ENCODE measurements around the gene LMAN1L.

LMAN1L gene

GRCh38 chr15:74845581-74845980, 32.9 kb downstream of the LMAN1L start:
- Histone ChIP-seq H3K14ac (ENCODE audit: low read length in 2 of 2) (no peak overlapping the region), H2AK5ac (ENCODE audit: low read length, severe bottlenecking) (no peak overlapping the region), H3K4me3 (ENCODE audit: insufficient read depth in 1 of 2, low read depth in 1 of 2, low read length in 2 of 2) (no peak overlapping the region), H3K79me1 (replicated peaks; ENCODE audit: low read length, poor library complexity, severe bottlenecking) (peaks cover 10% of the 10 kb centered on the region), H3K9ac (ENCODE audit: low read length) (no peak overlapping the region), H2AFZ (ENCODE audit: low read depth, low read length) (no peak overlapping the region), H4K8ac (ENCODE audit: low read length) (no peak overlapping the region), H2BK12ac (ENCODE audit: low read length in 2 of 2) (no peak overlapping the region), H3K18ac (ENCODE audit: low read depth in 1 of 2, low read length in 2 of 2) (no peak overlapping the region), H2BK5ac (ENCODE audit: low read depth, low read length, poor library complexity, severe bottlenecking) (no peak overlapping the region), H3K36me3 (ENCODE audit: control insufficient read depth in 1 of 2, insufficient read depth in 2 of 2, low read depth in 1 of 2, low read length in 2 of 2) (peaks cover 53 to 67% of the 10 kb centered on the region in 2 experiments), H3K4me2 (ENCODE audit: low read length, poor library complexity, severe bottlenecking) (no peak overlapping the region), H3K27ac (ENCODE audit: low read length, poor library complexity, severe bottlenecking) (no peak overlapping the region), H3K9me3 (ENCODE audit: control insufficient read depth, low read length) (no peaks in the 10 kb centered on the region), H4K91ac (ENCODE audit: low read length) (no peak overlapping the region), H3K27me3 (ENCODE audit: control insufficient read depth in 1 of 2, insufficient read depth in 1 of 2, low read length in 2 of 2) (no peaks in the 10 kb centered on the region), H2BK120ac (ENCODE audit: low read depth, low read length) (no peak overlapping the region), H3K4ac (ENCODE audit: low read depth in 1 of 2, low read length in 2 of 2) (no peak overlapping the region), H3K23ac (ENCODE audit: low read length in 2 of 2) (no peak overlapping the region), H2BK15ac (ENCODE audit: low read depth, poor library complexity, severe bottlenecking) (no peak overlapping the region), H3K4me1 (ENCODE audit: control insufficient read depth, insufficient read depth, low read depth, low read length) (peaks cover 18% of the 10 kb centered on the region)
- WGBS: 100% methylated on average over 2 of the region's 4 CpGs
- DNase-seq: no peak

- Histone ChIP-seq H2BK12ac (ENCODE audit: low read length in 2 of 2) (no peak overlapping the region), H2AK5ac (ENCODE audit: low read length, severe bottlenecking) (no peak overlapping the region), H3K27me3 (ENCODE audit: control insufficient read depth in 1 of 2, insufficient read depth in 1 of 2, low read length in 2 of 2) (no peaks in the 10 kb centered on the region), H2AFZ (ENCODE audit: low read depth, low read length) (no peak overlapping the region), H3K4me3 (ENCODE audit: insufficient read depth in 1 of 2, low read depth in 1 of 2, low read length in 2 of 2) (no peak overlapping the region), H2BK120ac (ENCODE audit: low read depth, low read length) (no peak overlapping the region), H3K14ac (ENCODE audit: low read length in 2 of 2) (no peak overlapping the region), H3K79me1 (replicated peaks; ENCODE audit: low read length, poor library complexity, severe bottlenecking) (peaks cover 18% of the 10 kb centered on the region), H2BK15ac (ENCODE audit: low read depth, poor library complexity, severe bottlenecking) (no peak overlapping the region), H3K4me2 (ENCODE audit: low read length, poor library complexity, severe bottlenecking) (no peak overlapping the region), H3K18ac (ENCODE audit: low read depth in 1 of 2, low read length in 2 of 2) (no peak overlapping the region), H3K9me3 (ENCODE audit: control insufficient read depth, low read length) (no peaks in the 10 kb centered on the region), H4K91ac (ENCODE audit: low read length) (no peak overlapping the region), H3K9ac (ENCODE audit: low read length) (no peak overlapping the region), H3K36me3 (ENCODE audit: control insufficient read depth in 1 of 2, insufficient read depth in 2 of 2, low read depth in 1 of 2, low read length in 2 of 2) (peaks cover 62 to 76% of the 10 kb centered on the region in 2 experiments), H3K23ac (ENCODE audit: low read length in 2 of 2) (no peak overlapping the region), H2BK5ac (ENCODE audit: low read depth, low read length, poor library complexity, severe bottlenecking) (no peak overlapping the region), H3K27ac (ENCODE audit: low read length, poor library complexity, severe bottlenecking) (no peak overlapping the region), H4K8ac (ENCODE audit: low read length) (no peak overlapping the region), H3K4me1 (ENCODE audit: control insufficient read depth, insufficient read depth, low read depth, low read length) (peaks cover 12% of the 10 kb centered on the region), H3K4ac (ENCODE audit: low read depth in 1 of 2, low read length in 2 of 2) (no peak overlapping the region)
- no peak for DNase-seq
- 95% methylated on average over 3 of the region's 3 CpGs for WGBS
These were observed 34.8 kb downstream of the LMAN1L start for GRCh38 chr15:74847432-74847831.

DNA sequence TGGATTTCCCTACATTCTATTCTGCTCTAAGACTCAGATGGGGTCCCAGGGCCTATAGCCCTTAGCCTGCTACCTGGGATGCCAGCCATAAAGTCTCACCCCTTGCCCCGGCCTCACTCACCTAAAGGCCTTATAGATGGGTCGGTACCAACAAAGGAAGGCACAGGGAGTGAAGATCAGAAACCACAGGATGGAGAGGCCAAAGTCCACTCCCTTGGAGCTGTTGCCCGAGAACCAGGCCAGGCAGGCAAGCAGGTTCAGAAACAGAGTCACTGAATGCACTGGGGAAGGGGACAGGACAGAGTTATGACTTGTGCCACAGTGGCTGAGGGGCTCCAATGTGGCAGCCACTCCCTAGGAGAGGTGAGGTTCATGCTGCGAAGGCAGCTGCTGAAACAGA, 37.8 kb downstream of the LMAN1L start:
- 95% methylated on average over 4 of the region's 4 CpGs for WGBS
- no peaks in the 10 kb centered on the region for H3K9me3 ChIP-seq (ENCODE audit: control insufficient read depth, low read length)
- DNase-seq: no peak

DNA sequence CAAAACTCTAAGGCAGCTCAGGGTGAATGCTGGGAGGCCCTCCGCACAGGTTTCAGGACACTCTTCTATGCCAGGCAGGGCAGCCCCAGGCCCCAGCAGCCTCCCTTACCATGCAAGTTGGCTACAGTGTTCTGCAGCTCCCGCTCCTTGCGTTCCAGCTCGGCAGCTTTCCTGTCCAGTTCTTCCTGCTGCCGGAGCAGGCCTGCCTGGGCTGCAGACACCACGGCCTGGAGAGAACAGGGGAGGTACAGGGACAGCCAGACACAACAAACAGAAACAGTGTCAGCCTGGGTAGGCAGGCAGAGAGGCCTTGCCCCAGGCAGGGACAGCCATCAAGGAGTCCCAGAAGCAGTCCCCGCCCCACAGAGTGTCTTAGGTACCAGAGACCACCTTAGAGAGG, 39.3 kb downstream of the LMAN1L start:
- Histone ChIP-seq H3K4me1 (ENCODE audit: control insufficient read depth, insufficient read depth, low read depth, low read length) (peaks cover 11% of the 10 kb centered on the region), H2BK120ac (ENCODE audit: low read depth, low read length) (no peak overlapping the region), H3K4me2 (ENCODE audit: low read length, poor library complexity, severe bottlenecking) (no peak overlapping the region), H2AFZ (ENCODE audit: low read depth, low read length) (no peak overlapping the region), H3K36me3 (ENCODE audit: control insufficient read depth in 1 of 2, insufficient read depth in 2 of 2, low read depth in 1 of 2, low read length in 2 of 2) (peaks cover 65 to 69% of the 10 kb centered on the region in 2 experiments), H3K4me3 (ENCODE audit: insufficient read depth in 1 of 2, low read depth in 1 of 2, low read length in 2 of 2) (no peak overlapping the region), H3K27me3 (ENCODE audit: control insufficient read depth in 1 of 2, insufficient read depth in 1 of 2, low read length in 2 of 2) (no peaks in the 10 kb centered on the region), H2AK5ac (ENCODE audit: low read length, severe bottlenecking) (no peak overlapping the region), H3K18ac (ENCODE audit: low read depth in 1 of 2, low read length in 2 of 2) (no peak overlapping the region), H3K4ac (ENCODE audit: low read depth in 1 of 2, low read length in 2 of 2) (no peak overlapping the region), H3K79me1 (replicated peaks; ENCODE audit: low read length, poor library complexity, severe bottlenecking) (peaks cover 45% of the 10 kb centered on the region), H3K27ac (ENCODE audit: low read length, poor library complexity, severe bottlenecking) (no peak overlapping the region), H4K8ac (ENCODE audit: low read length) (no peak overlapping the region), H2BK12ac (ENCODE audit: low read length in 2 of 2) (no peak overlapping the region), H2BK15ac (ENCODE audit: low read depth, poor library complexity, severe bottlenecking) (no peak overlapping the region), H3K23ac (ENCODE audit: low read length in 2 of 2) (no peak overlapping the region), H3K14ac (ENCODE audit: low read length in 2 of 2) (no peak overlapping the region), H4K91ac (ENCODE audit: low read length) (no peak overlapping the region), H3K9ac (ENCODE audit: low read length) (no peak overlapping the region), H2BK5ac (ENCODE audit: low read depth, low read length, poor library complexity, severe bottlenecking) (no peak overlapping the region), H3K9me3 (ENCODE audit: control insufficient read depth, low read length) (no peaks in the 10 kb centered on the region)
- DNase-seq: no peak
- WGBS: 89% methylated on average over 7 of the region's 7 CpGs

More for the DNA sequence above, 37.8 kb downstream of the LMAN1L start:
- no peak overlapping the region for H2BK5ac ChIP-seq (ENCODE audit: low read depth, low read length, poor library complexity, severe bottlenecking)
- H3K27ac ChIP-seq (ENCODE audit: low read length, poor library complexity, severe bottlenecking): no peak overlapping the region
- no peak overlapping the region for H3K4me3 ChIP-seq (ENCODE audit: insufficient read depth in 1 of 2, low read depth in 1 of 2, low read length in 2 of 2)
- H2BK15ac ChIP-seq (ENCODE audit: low read depth, poor library complexity, severe bottlenecking): no peak overlapping the region
- no peak overlapping the region for H3K18ac ChIP-seq (ENCODE audit: low read depth in 1 of 2, low read length in 2 of 2)
- H3K23ac ChIP-seq (ENCODE audit: low read length in 2 of 2): no peak overlapping the region
- H4K91ac ChIP-seq (ENCODE audit: low read length): no peak overlapping the region
- H3K79me1 ChIP-seq (replicated peaks; ENCODE audit: low read length, poor library complexity, severe bottlenecking): peaks cover 39% of the 10 kb centered on the region
- H3K27me3 ChIP-seq (ENCODE audit: control insufficient read depth in 1 of 2, insufficient read depth in 1 of 2, low read length in 2 of 2): no peaks in the 10 kb centered on the region
- H2BK120ac ChIP-seq (ENCODE audit: low read depth, low read length): no peak overlapping the region
- no peak overlapping the region for H3K14ac ChIP-seq (ENCODE audit: low read length in 2 of 2)
- H4K8ac ChIP-seq (ENCODE audit: low read length): no peak overlapping the region
- peaks cover 8% of the 10 kb centered on the region for H3K4me1 ChIP-seq (ENCODE audit: control insufficient read depth, insufficient read depth, low read depth, low read length)
- H3K4ac ChIP-seq (ENCODE audit: low read depth in 1 of 2, low read length in 2 of 2): no peak overlapping the region
- no peak overlapping the region for H2AFZ ChIP-seq (ENCODE audit: low read depth, low read length)
- H3K9ac ChIP-seq (ENCODE audit: low read length): no peak overlapping the region
- peaks cover 68 to 82% of the 10 kb centered on the region in 2 experiments for H3K36me3 ChIP-seq (ENCODE audit: control insufficient read depth in 1 of 2, insufficient read depth in 2 of 2, low read depth in 1 of 2, low read length in 2 of 2)
- no peak overlapping the region for H3K4me2 ChIP-seq (ENCODE audit: low read length, poor library complexity, severe bottlenecking)
- H2AK5ac ChIP-seq (ENCODE audit: low read length, severe bottlenecking): no peak overlapping the region
- no peak overlapping the region for H2BK12ac ChIP-seq (ENCODE audit: low read length in 2 of 2)

Data from mesenchymal stem cell (in vitro differentiated cells and primary cell).